Measurements from ENCODE around the gene HECTD3. TPM values are rescaled to one million over a fixed set of nuclear protein-coding genes. Genes with fewer than 3 reads are reported as not detected.
A peak's percentile ranks its signal among the peaks of the same experiment; 100 is the strongest.

HECTD3 gene
- total and polyA plus RNA-seq, 9 of the 15 experiments (the other 6 are each of a cell fraction or from before 2014, with no cell fraction given): 6.3 to 50.8 (median 18.9) TPM

- TF ChIP-seq BCLAF1 (IDR thresholded peaks at IDR 0.05; ENCODE audit: borderline replicate concordance in 1 of 2, control insufficient read depth in 1 of 2, low read depth in 2 of 2, low read length in 1 of 2) (no peak), E2F5 (CRISPR knock-in tag; IDR thresholded peaks at IDR 0.05) (no peak), EZH2 (IDR thresholded peaks at IDR 0.05; ENCODE audit: borderline replicate concordance, low read depth, low read length) (no peak), FOXA3 (CRISPR knock-in tag; conservative IDR thresholded peaks at IDR 0.05 in 1 of 2, IDR thresholded peaks at IDR 0.05 in 1 of 2) (no peak), HEY1 (CRISPR knock-in tag; IDR thresholded peaks at IDR 0.05; ENCODE audit: borderline replicate concordance) (no peak), RBM22 (IDR thresholded peaks at IDR 0.05; ENCODE audit: low read depth, low read length, poor library complexity, severe bottlenecking) (no peak), ZNF584 (CRISPR knock-in tag; IDR thresholded peaks at IDR 0.05; ENCODE audit: low read depth) (no peak; the same call in 1 of the 2 replicates), ILF3 (IDR thresholded peaks at IDR 0.05; ENCODE audit: borderline replicate concordance) (no peak), PHF20 (IDR thresholded peaks at IDR 0.05; ENCODE audit: partially characterized antibody) (peak; percentile 41), BRCA1 (IDR thresholded peaks at IDR 0.05) (no peak), BRCA1 (CRISPR knock-in tag; IDR thresholded peaks at IDR 0.05) (no peak), TCF7 (IDR thresholded peaks at IDR 0.05; ENCODE audit: borderline replicate concordance) (no peak), ARID3B (CRISPR knock-in tag; IDR thresholded peaks at IDR 0.05; ENCODE audit: borderline replicate concordance) (0 out of 2 replicates have a peak, but pooled peaks have one; percentile 40), YBX1 (IDR thresholded peaks at IDR 0.05) (no peak), SMAD3 (CRISPR knock-in tag; conservative IDR thresholded peaks at IDR 0.05) (no peak), MTF1 (CRISPR knock-in tag; IDR thresholded peaks at IDR 0.05; ENCODE audit: borderline replicate concordance) (no peak), ZNF224 (CRISPR knock-in tag; IDR thresholded peaks at IDR 0.05) (no peak)
- TF ChIP-seq, protein P1, sequence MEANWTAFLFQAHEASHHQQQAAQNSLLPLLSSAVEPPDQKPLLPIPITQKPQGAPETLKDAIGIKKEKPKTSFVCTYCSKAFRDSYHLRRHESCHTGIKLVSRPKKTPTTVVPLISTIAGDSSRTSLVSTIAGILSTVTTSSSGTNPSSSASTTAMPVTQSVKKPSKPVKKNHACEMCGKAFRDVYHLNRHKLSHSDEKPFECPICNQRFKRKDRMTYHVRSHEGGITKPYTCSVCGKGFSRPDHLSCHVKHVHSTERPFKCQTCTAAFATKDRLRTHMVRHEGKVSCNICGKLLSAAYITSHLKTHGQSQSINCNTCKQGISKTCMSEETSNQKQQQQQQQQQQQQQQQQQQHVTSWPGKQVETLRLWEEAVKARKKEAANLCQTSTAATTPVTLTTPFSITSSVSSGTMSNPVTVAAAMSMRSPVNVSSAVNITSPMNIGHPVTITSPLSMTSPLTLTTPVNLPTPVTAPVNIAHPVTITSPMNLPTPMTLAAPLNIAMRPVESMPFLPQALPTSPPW (CRISPR knock-in tag; IDR thresholded peaks at IDR 0.05): peak; percentile 48; the same call in 1 of the 2 replicates
Observed at GRCh38 chr1:45010855-45011811, at the start of gene HECTD3 (continued).
